Effector CD4-positive, alpha-beta T cell (primary cell): ENCODE data around the gene SOD3. TPM values are rescaled to one million over a fixed set of nuclear protein-coding genes. Genes with fewer than 3 reads are reported as not detected.

ENCODE experiments used
- DNase-seq: peaks from one replicate; pipeline ENCODE4 v3.0.0-alpha.2; 2020
- total RNA-seq: gene quantifications from one replicate; lab custom pipeline; 2026; lab: John Stamatoyannopoulos, UW

The SOD3 gene
- total RNA-seq: not detected

GRCh38 chr4:24794916-24795665, at the start of gene SOD3:
SOD3 (plus strand) TSS chr4:24795573; CDS start chr4:24799522, 3,949 bp downstream.
- DNase-seq: no peak

- no peak for DNase-seq
Observed at GRCh38 chr4:24747234-24747975, 48.0 kb upstream of the SOD3 start.

- no peak for DNase-seq
Observed at GRCh38 chr4:24748023-24748422, 47.4 kb upstream of the SOD3 start.

DNA sequence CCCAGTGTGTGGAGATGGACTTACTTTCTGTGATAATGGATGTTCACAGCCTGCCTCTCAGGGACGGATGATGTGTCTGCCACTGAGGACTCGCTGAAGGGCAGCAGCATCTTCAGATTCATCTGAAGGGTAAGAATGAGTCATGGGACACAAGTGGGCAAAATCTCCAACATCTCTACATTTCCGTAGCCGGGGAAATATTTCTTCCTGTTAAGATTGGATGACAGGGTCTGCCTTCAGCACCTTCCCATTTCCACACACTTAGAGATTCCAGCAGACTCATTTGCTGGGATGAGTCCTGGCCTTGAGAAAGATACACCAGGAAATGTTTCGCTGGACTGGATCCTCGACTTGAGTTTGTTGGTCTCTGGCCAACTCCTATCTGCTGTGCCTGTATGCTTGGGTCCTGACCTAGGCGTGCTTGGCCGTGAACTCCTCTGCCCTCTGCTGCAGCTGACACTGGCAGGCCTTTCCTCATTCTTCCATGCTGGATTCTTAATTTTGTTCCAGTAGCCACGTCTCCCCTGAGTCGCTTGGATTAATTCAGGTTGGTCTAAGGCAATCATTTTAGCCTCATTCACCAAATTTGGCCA, 46.5 kb upstream of the SOD3 start:
- DNase-seq: no peak

DNA sequence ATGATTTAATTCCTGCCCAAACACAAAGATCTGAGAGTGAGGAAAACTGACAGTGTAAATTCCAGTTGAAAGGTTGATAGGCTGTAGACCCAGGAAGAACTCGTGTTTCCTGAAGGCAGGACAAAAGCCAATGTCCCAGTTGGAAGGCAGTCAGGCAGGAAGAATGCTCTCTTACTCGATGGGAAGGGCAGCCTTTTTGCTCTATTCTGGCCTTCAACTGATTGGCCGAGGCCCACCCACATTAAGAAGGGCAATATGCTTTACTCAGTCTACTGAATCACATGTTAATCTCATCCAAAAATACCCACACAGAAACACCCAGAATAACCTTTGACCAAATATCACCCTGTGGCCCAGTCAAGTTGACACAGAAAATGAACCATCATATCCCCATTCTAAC, 45.3 kb upstream of the SOD3 start:
- DNase-seq: no peak

GRCh38 chr4:24751926-24752539, 43.3 kb upstream of the SOD3 start:
- no peak for DNase-seq

- DNase-seq: no peak
Observed at GRCh38 chr4:24753519-24753918, 41.9 kb upstream of the SOD3 start.

DNA sequence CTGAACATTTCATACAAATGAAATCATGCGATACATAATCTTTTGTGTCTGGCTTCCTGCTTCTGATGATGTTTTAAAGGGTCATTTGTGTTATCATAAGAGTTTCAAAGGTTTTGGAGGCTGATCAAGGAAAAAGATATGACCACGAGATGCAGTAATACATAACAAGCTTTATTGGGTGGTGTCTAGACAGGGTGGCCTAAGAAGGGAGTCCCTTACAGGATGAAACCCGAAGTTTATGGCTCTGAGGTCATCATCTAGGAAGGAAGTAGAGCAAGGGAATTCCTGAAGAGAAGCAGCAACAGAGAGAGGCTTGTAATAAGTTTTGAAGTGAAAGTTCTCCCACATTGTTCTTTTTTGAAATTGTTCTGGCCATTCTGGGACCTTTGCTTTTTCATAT, 40.8 kb upstream of the SOD3 start:
- no peak for DNase-seq

DNA sequence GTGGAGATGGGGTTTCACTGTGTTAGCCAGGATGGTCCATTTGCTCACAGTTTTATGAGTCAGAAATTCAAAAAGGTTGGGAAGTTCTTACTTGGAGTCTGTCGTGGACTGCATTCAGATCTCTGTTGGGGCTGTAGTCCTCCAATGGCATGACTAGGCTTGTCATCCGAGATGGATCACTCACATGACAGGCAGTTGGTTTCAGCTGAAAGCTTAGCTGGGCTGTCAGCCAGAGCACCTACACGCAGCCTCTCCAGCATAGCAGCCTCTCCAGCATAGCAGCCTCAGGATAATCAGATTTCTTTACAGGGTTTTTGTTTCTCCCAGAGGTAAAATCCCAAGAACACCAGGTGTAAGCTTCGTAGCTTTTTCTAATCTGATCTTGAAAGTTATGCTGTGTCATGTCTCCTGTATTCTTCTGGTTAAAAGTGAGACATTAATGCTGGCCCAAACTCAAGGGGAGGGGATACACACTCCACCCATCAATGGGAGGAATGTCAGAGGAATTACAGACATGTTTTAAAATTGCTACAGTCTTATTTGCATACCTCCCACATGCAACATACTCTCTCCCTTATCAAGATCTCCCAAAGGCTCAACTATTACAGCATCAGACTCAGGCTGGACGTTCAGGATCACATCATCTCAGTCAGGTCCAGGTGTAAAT, 31.6 kb upstream of the SOD3 start:
- no peak for DNase-seq

GRCh38 chr4:24764345-24764744, 31.0 kb upstream of the SOD3 start:
- no peak for DNase-seq

- DNase-seq: no peak
Observed at GRCh38 chr4:24765376-24765988, 29.9 kb upstream of the SOD3 start.

DNA sequence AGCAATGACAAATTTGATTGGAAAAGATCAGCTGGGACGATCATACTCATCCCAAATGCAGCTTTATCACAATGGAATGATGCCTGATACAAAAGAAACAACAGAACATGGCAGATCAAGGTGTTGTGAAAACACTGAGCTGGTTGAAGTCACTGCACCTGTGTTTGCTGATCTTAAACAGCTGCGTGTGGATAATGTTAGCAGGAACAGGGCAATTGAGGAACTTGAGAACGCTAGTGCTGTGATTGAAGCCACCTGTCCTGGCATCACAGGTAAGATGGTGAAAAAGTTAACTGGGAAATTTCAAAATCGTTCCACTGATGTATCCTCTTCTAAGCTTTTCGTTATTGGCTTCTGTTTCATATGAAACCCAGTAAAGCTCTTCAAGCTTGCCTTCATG, 27.4 kb upstream of the SOD3 start:
- no peak for DNase-seq

DNA sequence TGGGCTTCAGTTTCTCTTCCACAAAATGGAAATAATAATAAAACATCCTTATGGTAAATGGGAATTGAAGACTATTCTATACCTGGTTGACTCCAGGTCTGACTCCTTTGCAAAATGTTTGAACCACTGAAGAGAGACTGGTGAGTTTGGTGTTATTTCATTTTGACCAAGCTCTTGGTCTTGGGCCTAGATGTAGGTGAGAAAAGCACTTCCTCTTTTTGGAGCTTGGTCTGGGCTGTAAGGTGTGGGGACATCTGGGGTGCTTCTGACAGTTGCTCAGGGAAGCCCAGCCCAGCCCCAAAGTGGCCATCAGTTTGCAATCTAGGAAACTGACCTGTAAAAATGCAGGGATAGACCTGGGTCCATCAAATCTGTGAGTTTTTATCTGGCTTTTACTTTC, 26.8 kb upstream of the SOD3 start:
- no peak for DNase-seq

DNA sequence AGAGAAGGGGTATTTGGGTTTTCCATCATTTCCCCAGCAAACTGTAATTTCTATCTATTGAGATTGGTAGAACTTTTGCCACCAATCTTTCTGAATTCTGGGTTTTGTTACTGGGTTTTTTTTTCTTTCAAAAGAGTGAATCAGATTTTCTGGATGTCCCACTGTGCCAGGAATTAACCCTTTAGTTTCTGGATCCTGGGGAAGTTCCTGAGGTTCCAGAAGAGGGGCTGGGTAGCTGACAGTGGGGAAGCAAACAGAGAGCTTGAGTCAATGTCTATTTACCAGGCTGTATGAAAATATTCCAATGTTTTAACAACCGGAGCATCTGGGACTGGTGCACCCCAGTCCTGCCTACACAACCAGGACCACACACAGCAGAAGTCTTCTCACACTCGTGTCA, 25.8 kb upstream of the SOD3 start:
- DNase-seq: no peak

DNA sequence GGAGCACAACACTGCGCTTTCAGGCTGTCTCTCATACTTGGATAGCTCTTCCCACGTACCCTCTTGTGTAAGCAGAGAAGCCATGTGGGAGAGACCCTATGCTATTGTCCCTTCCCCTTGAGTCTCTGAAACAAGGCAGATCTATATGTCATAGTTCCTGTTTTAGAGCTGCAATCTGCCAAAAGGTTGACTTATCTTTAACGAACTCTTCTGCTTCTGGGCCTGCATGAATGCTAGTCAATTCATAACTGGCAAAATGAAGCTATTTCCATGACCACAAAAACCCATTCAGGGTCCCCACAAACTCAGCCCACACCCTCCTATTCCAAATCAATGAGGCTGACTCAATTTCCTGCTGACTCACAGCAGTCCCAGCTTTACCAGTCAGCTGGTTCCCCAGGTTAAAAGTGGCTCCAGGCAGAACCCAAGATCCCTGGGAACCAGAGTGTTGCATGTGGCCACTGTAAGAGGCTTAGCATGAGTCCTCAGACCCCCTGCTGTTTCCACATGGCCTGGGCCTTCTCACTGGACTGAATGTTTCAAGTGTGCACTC, 25.3 kb upstream of the SOD3 start:
- no peak for DNase-seq

GRCh38 chr4:24770667-24771066, 24.7 kb upstream of the SOD3 start:
- no peak for DNase-seq

DNA sequence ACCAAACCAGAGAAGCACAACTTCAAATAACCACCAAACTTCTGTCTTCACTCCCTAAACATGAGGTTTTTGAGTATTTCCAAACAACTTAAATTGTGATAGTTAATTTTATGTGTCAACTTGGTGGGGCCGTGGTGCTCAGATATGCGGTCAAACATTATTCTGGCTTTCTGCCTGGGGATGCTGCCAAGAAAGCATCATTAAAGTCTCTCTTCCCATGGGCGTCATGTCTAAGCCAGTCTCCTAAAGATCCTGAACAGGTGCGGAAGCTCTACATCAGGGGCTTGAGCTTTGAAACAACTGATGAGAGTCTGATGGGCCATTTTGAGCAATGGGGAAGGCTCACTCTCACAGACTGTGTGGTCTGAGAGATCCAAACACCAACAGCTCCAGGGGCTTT, 24.1 kb upstream of the SOD3 start:
- DNase-seq: no peak

- no peak for DNase-seq
Observed at GRCh38 chr4:24772061-24772705, 23.2 kb upstream of the SOD3 start.

- no peak for DNase-seq
Observed at GRCh38 chr4:24772952-24773351, 22.4 kb upstream of the SOD3 start.

- no peak for DNase-seq
Observed at GRCh38 chr4:24774452-24774851, 20.9 kb upstream of the SOD3 start.

DNA sequence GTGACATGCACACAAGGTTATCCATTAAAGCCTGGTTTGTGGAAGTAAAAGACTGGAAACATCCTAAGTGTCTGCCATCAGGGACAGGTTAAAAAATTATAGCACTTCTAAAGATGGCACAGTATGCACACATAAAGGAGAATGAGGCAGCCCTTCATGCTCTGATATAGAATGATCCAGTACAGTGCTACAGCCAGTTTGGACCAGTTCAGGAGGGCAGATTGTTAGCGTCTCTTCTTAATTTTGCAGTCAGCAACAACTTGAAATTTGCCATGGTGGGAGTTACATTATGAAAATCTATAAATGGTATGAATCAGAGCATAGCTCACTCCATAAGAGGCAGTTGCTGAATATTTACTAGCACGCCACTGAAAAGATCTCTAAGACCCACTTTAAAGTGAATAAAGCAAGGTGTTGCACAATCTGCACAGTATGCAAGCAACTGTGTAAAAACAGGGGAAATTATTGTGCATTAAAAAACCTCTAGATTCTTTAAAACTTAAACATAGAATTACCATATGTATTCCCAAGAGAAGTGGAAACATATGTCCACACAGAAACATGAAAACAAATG, 20.3 kb upstream of the SOD3 start:
- DNase-seq: no peak
